PC-3 (cell line): ENCODE results near the gene CCSER1.

Source experiments
- EZH2 ChIP-seq: fragments of 300-600 bp; sonication (generic); IDR thresholded peaks from one replicate; pipeline ENCODE4 v1.6.1; 2017; ENCODE audit warnings: antibody characterized with exemption, mild to moderate bottlenecking, low read length; ENCODE audit not compliant: unreplicated experiment
- EZH2phosphoT487 ChIP-seq: fragments of 300-600 bp; sonication (generic); IDR thresholded peaks from 2 replicates; pipeline ENCODE4 v1.6.1; 2018; ENCODE audit warnings: mild to moderate bottlenecking, antibody characterized with exemption, low read length, borderline replicate concordance
- TF ChIP-seq, protein P1 (sequence below): fragments of 300-600 bp; sonication (generic); conservative IDR thresholded peaks from 2 replicates; pipeline ENCODE4 v1.5.1; 2017; ENCODE audit warnings: antibody characterized with exemption, low read depth, mild to moderate bottlenecking, low read length

GRCh38 chr4:90234916-90235547, 107.8 kb downstream of the CCSER1 start:
- TF ChIP-seq, protein P1, sequence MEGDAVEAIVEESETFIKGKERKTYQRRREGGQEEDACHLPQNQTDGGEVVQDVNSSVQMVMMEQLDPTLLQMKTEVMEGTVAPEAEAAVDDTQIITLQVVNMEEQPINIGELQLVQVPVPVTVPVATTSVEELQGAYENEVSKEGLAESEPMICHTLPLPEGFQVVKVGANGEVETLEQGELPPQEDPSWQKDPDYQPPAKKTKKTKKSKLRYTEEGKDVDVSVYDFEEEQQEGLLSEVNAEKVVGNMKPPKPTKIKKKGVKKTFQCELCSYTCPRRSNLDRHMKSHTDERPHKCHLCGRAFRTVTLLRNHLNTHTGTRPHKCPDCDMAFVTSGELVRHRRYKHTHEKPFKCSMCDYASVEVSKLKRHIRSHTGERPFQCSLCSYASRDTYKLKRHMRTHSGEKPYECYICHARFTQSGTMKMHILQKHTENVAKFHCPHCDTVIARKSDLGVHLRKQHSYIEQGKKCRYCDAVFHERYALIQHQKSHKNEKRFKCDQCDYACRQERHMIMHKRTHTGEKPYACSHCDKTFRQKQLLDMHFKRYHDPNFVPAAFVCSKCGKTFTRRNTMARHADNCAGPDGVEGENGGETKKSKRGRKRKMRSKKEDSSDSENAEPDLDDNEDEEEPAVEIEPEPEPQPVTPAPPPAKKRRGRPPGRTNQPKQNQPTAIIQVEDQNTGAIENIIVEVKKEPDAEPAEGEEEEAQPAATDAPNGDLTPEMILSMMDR: no peak
- TF ChIP-seq EZH2: no peak
- no peak for TF ChIP-seq EZH2phosphoT487
